Measurements from ENCODE around the gene TSPO. TPM values are rescaled to one million over a fixed set of nuclear protein-coding genes. Genes with fewer than 3 reads are reported as not detected.

The TSPO gene
- total and polyA plus RNA-seq, 9 of the 15 experiments (the other 6 are each of a cell fraction or from before 2014, with no cell fraction given): 4.9 to 126 (median 25.3) TPM

DNA sequence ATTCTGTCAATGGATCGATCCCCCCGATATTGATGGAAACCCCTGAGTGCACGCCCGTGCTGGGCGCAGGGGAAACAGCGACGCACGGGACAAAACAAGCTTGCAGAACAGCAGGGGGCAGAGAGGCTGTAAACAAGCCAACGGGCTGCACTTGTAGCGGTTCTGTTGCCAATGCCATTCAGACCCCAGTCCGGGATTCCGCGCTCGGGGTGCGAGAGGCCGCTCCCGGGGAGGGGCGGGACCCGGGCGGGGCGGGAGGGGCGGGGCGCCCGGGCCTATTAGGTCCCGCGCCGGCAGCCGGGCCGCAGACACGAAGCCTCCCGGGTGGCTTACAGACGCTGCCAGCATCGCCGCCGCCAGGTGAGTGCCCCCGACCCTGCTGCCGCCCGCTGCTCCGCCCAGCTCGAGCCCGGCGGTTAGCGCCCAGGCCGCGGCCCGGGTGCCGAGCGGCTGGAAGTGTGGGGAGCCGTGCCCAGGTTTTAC lies 40.9 kb upstream of the TSPO start, which contains the start of gene BIK:
TSS of gene BIK (plus strand) at position 307 of the 483 bp plus-strand sequence. CDS start 13,273 bp downstream, outside the sequence.
- no peak within 1 kb of the TSS for H3K27ac ChIP-seq (ENCODE audit: extremely low read depth, low read depth, low read length)
- no TSS peak for BruUV-seq (replicated peaks)
- POLR2A ChIA-PET: no interaction called here
- TF ChIP-seq MECOM (CRISPR knock-in tag; IDR thresholded peaks at IDR 0.05) (no peak), MXD1 (CRISPR knock-in tag; IDR thresholded peaks at IDR 0.05; ENCODE audit: borderline replicate concordance, poor library complexity, severe bottlenecking) (no peak), KLF6 (CRISPR knock-in tag; IDR thresholded peaks at IDR 0.05; ENCODE audit: borderline replicate concordance) (no peak), ZBTB7A (IDR thresholded peaks at IDR 0.05; ENCODE audit: borderline replicate concordance, control insufficient read depth, low read depth, low read length) (no peak), BHLHE40 (IDR thresholded peaks at IDR 0.05; ENCODE audit: low read length) (peak; percentile 57), ZNF316 (IDR thresholded peaks at IDR 0.05) (no peak), FOXP1 (CRISPR knock-in tag; IDR thresholded peaks at IDR 0.05) (0 out of 2 replicates have a peak, but pooled peaks have one; percentile 32), ZFX (CRISPR knock-in tag; IDR thresholded peaks at IDR 0.05) (peak; percentile 66), GABPB1 (CRISPR knock-in tag; IDR thresholded peaks at IDR 0.05) (no peak), MCM2 (IDR thresholded peaks at IDR 0.05; ENCODE audit: low read depth) (no peak), ETV1 (tag; conservative IDR thresholded peaks at IDR 0.05; ENCODE audit: low read depth) (no peak), TFAP4 (CRISPR knock-in tag; IDR thresholded peaks at IDR 0.05; ENCODE audit: borderline replicate concordance) (no peak), CTCFL (IDR thresholded peaks at IDR 0.05; ENCODE audit: borderline replicate concordance, insufficient read depth, low read depth, low read length, poor library complexity, severe bottlenecking) (peak; percentile 19)
- TF ChIP-seq, protein P1, sequence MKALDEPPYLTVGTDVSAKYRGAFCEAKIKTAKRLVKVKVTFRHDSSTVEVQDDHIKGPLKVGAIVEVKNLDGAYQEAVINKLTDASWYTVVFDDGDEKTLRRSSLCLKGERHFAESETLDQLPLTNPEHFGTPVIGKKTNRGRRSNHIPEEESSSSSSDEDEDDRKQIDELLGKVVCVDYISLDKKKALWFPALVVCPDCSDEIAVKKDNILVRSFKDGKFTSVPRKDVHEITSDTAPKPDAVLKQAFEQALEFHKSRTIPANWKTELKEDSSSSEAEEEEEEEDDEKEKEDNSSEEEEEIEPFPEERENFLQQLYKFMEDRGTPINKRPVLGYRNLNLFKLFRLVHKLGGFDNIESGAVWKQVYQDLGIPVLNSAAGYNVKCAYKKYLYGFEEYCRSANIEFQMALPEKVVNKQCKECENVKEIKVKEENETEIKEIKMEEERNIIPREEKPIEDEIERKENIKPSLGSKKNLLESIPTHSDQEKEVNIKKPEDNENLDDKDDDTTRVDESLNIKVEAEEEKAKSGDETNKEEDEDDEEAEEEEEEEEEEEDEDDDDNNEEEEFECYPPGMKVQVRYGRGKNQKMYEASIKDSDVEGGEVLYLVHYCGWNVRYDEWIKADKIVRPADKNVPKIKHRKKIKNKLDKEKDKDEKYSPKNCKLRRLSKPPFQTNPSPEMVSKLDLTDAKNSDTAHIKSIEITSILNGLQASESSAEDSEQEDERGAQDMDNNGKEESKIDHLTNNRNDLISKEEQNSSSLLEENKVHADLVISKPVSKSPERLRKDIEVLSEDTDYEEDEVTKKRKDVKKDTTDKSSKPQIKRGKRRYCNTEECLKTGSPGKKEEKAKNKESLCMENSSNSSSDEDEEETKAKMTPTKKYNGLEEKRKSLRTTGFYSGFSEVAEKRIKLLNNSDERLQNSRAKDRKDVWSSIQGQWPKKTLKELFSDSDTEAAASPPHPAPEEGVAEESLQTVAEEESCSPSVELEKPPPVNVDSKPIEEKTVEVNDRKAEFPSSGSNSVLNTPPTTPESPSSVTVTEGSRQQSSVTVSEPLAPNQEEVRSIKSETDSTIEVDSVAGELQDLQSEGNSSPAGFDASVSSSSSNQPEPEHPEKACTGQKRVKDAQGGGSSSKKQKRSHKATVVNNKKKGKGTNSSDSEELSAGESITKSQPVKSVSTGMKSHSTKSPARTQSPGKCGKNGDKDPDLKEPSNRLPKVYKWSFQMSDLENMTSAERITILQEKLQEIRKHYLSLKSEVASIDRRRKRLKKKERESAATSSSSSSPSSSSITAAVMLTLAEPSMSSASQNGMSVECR (CRISPR knock-in tag; IDR thresholded peaks at IDR 0.05): no peak

More for the DNA sequence above, 40.9 kb upstream of the TSPO start, which contains the start of gene BIK:
- peak within 1 kb of the TSS; percentile 61 for H3K4me2 ChIP-seq (ENCODE audit: insufficient read depth, low read length)
- no peaks in the 10 kb centered on the region for H3K9me3 ChIP-seq (replicated peaks; ENCODE audit: control insufficient read depth, insufficient read depth, low read depth, low read length)
- peak within 1 kb of the TSS; percentile 80 for H2AFZ ChIP-seq (ENCODE audit: low read depth, low read length)
- in situ Hi-C loops (cut with MboI) (no loop called here), intact Hi-C loops (cut with micrococcal nuclease) (no loop called here)
- FAIRE-seq (no peak), DNase-seq (ENCODE audit: extremely low read depth in 1 of 4, low spot score in 3 of 4) (peak; percentile 33 to 75 (median 62)), ATAC-seq (peak; percentile 88)
- peak within 1 kb of the TSS in 1 of 2 experiments; percentile 89; a peak in 2 of 4 replicates for H3K9ac ChIP-seq (ENCODE audit: insufficient read depth in 1 of 2, low read depth in 2 of 2, low read length in 2 of 2)
- peaks cover 0 to 8% of the 10 kb centered on the region in 2 experiments; a peak in 2 of 5 replicates for H3K27me3 ChIP-seq (ENCODE audit: control insufficient read depth in 2 of 2, insufficient read depth in 2 of 2, low read length in 2 of 2)
- no peaks in the 10 kb centered on the region for H3K9me1 ChIP-seq (ENCODE audit: control insufficient read depth, insufficient read depth, low read length)
- CTCF ChIA-PET (ENCODE audit: low intra/inter-chr PET ratio): no interaction called here
- peak within 1 kb of the TSS; percentile 37 for H3K4me3 ChIP-seq
- no peaks in the 10 kb centered on the region for H3K79me2 ChIP-seq (ENCODE audit: control insufficient read depth, insufficient read depth, low read length)
- peaks cover 4 to 17% of the 10 kb centered on the region in 2 experiments; a peak in 3 of 5 replicates for H3K4me1 ChIP-seq (replicated peaks in 1 of 2; ENCODE audit: control insufficient read depth in 2 of 2, insufficient read depth in 2 of 2, low read length in 2 of 2)
- H3K36me3 ChIP-seq (ENCODE audit: control insufficient read depth, insufficient read depth, low read length): no peaks in the 10 kb centered on the region
- H4K20me1 ChIP-seq (replicated peaks; ENCODE audit: control insufficient read depth, insufficient read depth, low read length): no peaks in the 10 kb centered on the region
- WGBS (ENCODE audit: insufficient coverage, low coverage, missing lambda C conversion rate): under 1% methylated on average over 11 of the region's 49 CpGs
